Pancreas (tissue), 10 donors: Measurements from ENCODE around the gene LRRC25. TPM values are rescaled to one million over a fixed set of nuclear protein-coding genes. Genes with fewer than 3 reads are reported as not detected.
"Not testable (repeated sequence)": the region's sequence is repeated elsewhere in the genome, so short reads cannot be mapped to it uniquely, and the experiment has no call there.

ENCODE experiments used
- ATAC-seq, 4 donors: fragments of 200-7000 bp; cut with Tn5 transposase; one replicate each; pipeline versions ENCODE4 v1.8.0 to v1.9.1; 2020; ENCODE audit warnings: mild to moderate bottlenecking in 4 of 4, moderate library complexity in 4 of 4
- DNase-seq, 6 donors: peaks; one replicate each; pipeline ENCODE4 v3.0.0-alpha.2; 2020
- FAIRE-seq: peaks from 2 replicates; lab custom pipeline; 2012; peaks lifted over from hg19 to GRCh38; lab: Jason Lieb, UNC
- H3K27ac ChIP-seq, 4 donors: fragments of 200-600 bp; sonication (generic); 1 replicate in 3 of 4; 2 replicates in 1 of 4; pipeline versions ENCODE4 v1.5.0 to v1.8.0; 2020
- H3K27me3 ChIP-seq, 4 donors: fragments of 200-600 bp; one replicate each; pipeline ENCODE4 v1.8.0; 2021
- H3K36me3 ChIP-seq, 3 donors: fragments of 200-600 bp; sonication (generic) in 1 of 3; one replicate each; pipeline versions ENCODE4 v1.5.0 to v1.8.0; 2020 to 2021
- H3K4me1 ChIP-seq, 3 donors: fragments of 200-600 bp; one replicate each; pipeline ENCODE4 v1.8.0; 2021
- H3K4me3 ChIP-seq, 4 donors: fragments of 200-600 bp; sonication (generic) in 2 of 4; one replicate each; pipeline versions ENCODE4 v1.5.0 to v1.8.0; 2020 to 2021
- H3K9me3 ChIP-seq, 4 donors: fragments of 200-600 bp; one replicate each; pipeline ENCODE4 v1.8.0; 2021
- CTCF ChIP-seq, 4 donors: fragments of 200-600 bp; sonication (generic) in 3 of 4; IDR thresholded peaks; one replicate each; pipeline versions ENCODE4 v1.5.0 to v1.8.0; 2021; ENCODE audit warnings: antibody characterized with exemption in 4 of 4
- WGBS, 2 donors: extraction: QIAGEN DNeasy Blood & Tissue Kit; methylation state at CpG; one replicate each; pipeline ENCODE4 v1.1.7; 2013; 5-methylcytosine and 5-hydroxymethylcytosine counted together
- intact Hi-C, 3 donors: fragments of 100-400 bp; cut with DNase I; formaldehyde crosslinking; loops; one replicate each; pipeline versions ENCODE4 v1.11.1 to v1.14.2; 2022
- polyA plus RNA-seq, 2 donors: library from polyadenylated mRNA; stranded (reverse); fragments of 200-250 nt; gene quantifications; one replicate each; pipeline ENCODE4 v1.2.3, GENCODE V29; 2013
- total RNA-seq, 6 donors: library from RNA; stranded (reverse); fragmentation: NEBNext Ultra II Directional in 4 of 6; extraction: Animal tissue kit (Norgen Biotek cat#: 25700) in 4 of 6; gene quantifications; one replicate each; pipeline versions ENCODE4 v1.2.1 to v1.2.4, GENCODE V29; 2021 to 2023
- donor health status: healthy with polysubstance abuse.
- donor health status: DM: no; HTN: no; CAD: no; lungs with moderate emphysema.
- donor health status: DM: no; HTN: no; CAD: no.
- donor health status: control.
- donor health status: control.
- donor health status: Bipolar disorder and iron deficiency.
- donor health status: DM: yes; HTN: yes; CAD: no.
- donor health status: DM: no; HTN: no; CAD: no.
- donor health status: DM: no; HTN: no; CAD: no.
- donor health status: DM: yes; HTN: yes; CAD: no.

LRRC25 gene
- total and polyA plus RNA-seq, 8 donors = 0.14 to 6.1 (median 0.97) TPM

- Histone ChIP-seq H3K4me3 (no peak overlapping the region), H3K36me3 (peaks cover 0 to 23% (median 4%) of the 10 kb centered on the region in 3 donors), H3K27me3 (no peaks in the 10 kb centered on the region), H3K4me1 (peaks cover 0 to 10% (median 8%) of the 10 kb centered on the region in 3 donors), H3K27ac (peak overlapping the region in 1 of 4 donors; percentile 50), H3K9me3 (no peaks in the 10 kb centered on the region)
- ATAC-seq (peak in 3 of 4 donors; percentile 4 to 15 (median 14)), FAIRE-seq (no peak), DNase-seq (no peak)
- intact Hi-C loops = no loop called here
- 76% methylated on average over 3 of the region's 3 CpGs for WGBS, 2 donors
- TF ChIP-seq CTCF (IDR thresholded peaks at IDR 0.05) = no peak
Observed at GRCh38 chr19:18357041-18357440, 40.4 kb downstream of the LRRC25 start.

DNA sequence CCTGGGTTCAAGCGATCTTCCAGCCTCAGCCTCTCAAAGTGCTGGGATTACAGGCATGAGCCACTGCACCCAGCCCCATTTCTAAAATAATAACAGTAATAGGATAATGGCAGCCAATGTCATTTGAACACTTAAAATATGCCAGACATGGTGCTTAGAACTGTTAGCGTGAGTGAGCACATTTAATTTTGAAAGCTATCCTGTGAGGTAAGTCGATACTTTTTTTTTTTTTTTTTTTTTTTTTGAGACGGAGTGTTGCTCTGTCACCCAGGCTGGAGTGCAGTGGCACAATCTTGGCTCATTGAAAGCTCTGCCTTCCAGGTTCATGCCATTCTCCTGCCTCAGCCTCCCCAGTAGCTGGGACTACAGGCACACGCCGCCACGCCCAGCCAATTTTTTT, 42.7 kb downstream of the LRRC25 start:
- WGBS, 2 donors = 98% methylated on average over 6 to 7 of the region's 7 CpGs
- H3K27me3 ChIP-seq, H3K4me3 ChIP-seq, H3K9me3 ChIP-seq, ATAC-seq, DNase-seq, H3K4me1 ChIP-seq, FAIRE-seq, intact Hi-C loops, H3K27ac ChIP-seq: not testable (repeated sequence)
- peaks cover 0 to 23% (median 4%) of the 10 kb centered on the region in 3 donors for H3K36me3 ChIP-seq

GRCh38 chr19:18353378-18354005, 43.9 kb downstream of the LRRC25 start:
- H3K27ac ChIP-seq = no peak overlapping the region
- H3K36me3 ChIP-seq = peaks cover 0 to 18% (median 4%) of the 10 kb centered on the region in 3 donors
- WGBS, 2 donors = 91% methylated on average over 8 of the region's 8 CpGs
- no peak overlapping the region for H3K4me3 ChIP-seq
- no peaks in the 10 kb centered on the region for H3K27me3 ChIP-seq
- peaks cover 0 to 10% (median 8%) of the 10 kb centered on the region in 3 donors for H3K4me1 ChIP-seq
- DNase-seq = no peak
- intact Hi-C loops = no loop called here
- no peak for FAIRE-seq
- no peaks in the 10 kb centered on the region for H3K9me3 ChIP-seq
- ATAC-seq = no peak
- TF ChIP-seq CTCF (IDR thresholded peaks at IDR 0.05) = no peak

GRCh38 chr19:18351544-18351943, 45.9 kb downstream of the LRRC25 start:
- WGBS, 2 donors = 90 to 92% methylated on average over 7 of the region's 7 CpGs
- intact Hi-C loops = no loop called here

DNA sequence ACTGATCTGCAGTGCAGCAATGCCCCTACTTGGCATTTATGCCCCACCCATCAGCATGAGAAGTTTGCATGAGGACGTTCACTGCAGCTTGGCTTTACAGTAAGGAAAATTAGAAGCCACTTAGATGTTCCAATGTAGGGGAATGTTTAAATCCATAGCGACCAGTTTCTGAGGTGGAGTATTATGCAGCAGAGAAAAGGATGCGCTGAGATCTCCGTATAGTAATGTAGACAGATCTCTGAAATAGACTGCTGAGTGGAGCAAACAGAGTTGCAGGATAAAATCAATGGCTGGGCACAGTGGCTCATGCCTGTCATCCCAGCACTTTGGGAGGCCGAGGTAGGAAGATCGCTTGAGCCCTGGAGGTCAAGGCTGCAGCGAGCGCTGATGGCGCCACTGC, 46.9 kb downstream of the LRRC25 start:
- Histone ChIP-seq H3K4me1 (no peaks in the 10 kb centered on the region), H3K27me3 (no peaks in the 10 kb centered on the region), H3K27ac (no peak overlapping the region), H3K36me3 (no peaks in the 10 kb centered on the region), H3K4me3 (no peak overlapping the region), H3K9me3 (no peaks in the 10 kb centered on the region)
- DNase-seq = no peak
- no peak for TF ChIP-seq CTCF (IDR thresholded peaks at IDR 0.05)
- intact Hi-C loops = no loop called here
- FAIRE-seq = no peak
- ATAC-seq = no peak
- 83 to 84% methylated on average over 9 of the region's 9 CpGs for WGBS, 2 donors

More at GRCh38 chr19:18351544-18351943, 45.9 kb downstream of the LRRC25 start:
- TF ChIP-seq CTCF (IDR thresholded peaks at IDR 0.05) = no peak
- no peak overlapping the region for H3K4me3 ChIP-seq
- no peak for ATAC-seq
- H3K27ac ChIP-seq = no peak overlapping the region
- H3K4me1 ChIP-seq = no peaks in the 10 kb centered on the region
- no peaks in the 10 kb centered on the region for H3K9me3 ChIP-seq
- no peak for DNase-seq
- peaks cover 0 to 8% (median 4%) of the 10 kb centered on the region in 3 donors for H3K36me3 ChIP-seq
- FAIRE-seq = no peak
- no peaks in the 10 kb centered on the region for H3K27me3 ChIP-seq
